ENCODE data around the gene PKN2. TPM values are rescaled to one million over a fixed set of nuclear protein-coding genes. Genes with fewer than 3 reads are reported as not detected.

The PKN2 gene
- 24.6 and 28.0 TPM in 2 replicates for total RNA-seq

GRCh38 chr1:88683541-88684481 lies at the start of gene PKN2:
Gene PKN2, plus strand, starts transcription at chr1:88684273. Its CDS starts 308 bp downstream, at chr1:88684581.
- intact Hi-C loops (cut with micrococcal nuclease): loop anchor here (1.0 to 10.0 kb wide), 6 partner anchors 23 to 1979 kb away; partner anchors contain the start of genes GTF2B, SH3GLB1 and ZNF326

GRCh38 chr1:88634538-88634937 lies 49.5 kb upstream of the PKN2 start:
- intact Hi-C loops (cut with micrococcal nuclease): no loop called here

GRCh38 chr1:88640060-88640459 lies 44.0 kb upstream of the PKN2 start:
- intact Hi-C loops (cut with micrococcal nuclease): no loop called here

GRCh38 chr1:88645886-88646285 lies 38.2 kb upstream of the PKN2 start:
- intact Hi-C loops (cut with micrococcal nuclease): no loop called here

- intact Hi-C loops (cut with micrococcal nuclease): no loop called here
Observed at GRCh38 chr1:88646476-88647248, 37.4 kb upstream of the PKN2 start.

- intact Hi-C loops (cut with micrococcal nuclease): no loop called here
Observed at GRCh38 chr1:88647249-88647645, 36.8 kb upstream of the PKN2 start.

GRCh38 chr1:88647749-88648415 lies 36.2 kb upstream of the PKN2 start:
- intact Hi-C loops (cut with micrococcal nuclease): no loop called here

GRCh38 chr1:88648706-88649105 lies 35.4 kb upstream of the PKN2 start:
- intact Hi-C loops (cut with micrococcal nuclease): no loop called here

- intact Hi-C loops (cut with micrococcal nuclease): no loop called here
Observed at GRCh38 chr1:88649932-88650331, 34.1 kb upstream of the PKN2 start.

GRCh38 chr1:88650676-88651418 lies 33.2 kb upstream of the PKN2 start:
- intact Hi-C loops (cut with micrococcal nuclease): no loop called here

- intact Hi-C loops (cut with micrococcal nuclease): loop anchor here (1.0 kb wide), 2 partner anchors 29 to 222 kb away; partner anchors contain the start of gene PKN2
Observed at GRCh38 chr1:88655140-88655539, 28.9 kb upstream of the PKN2 start.

- intact Hi-C loops (cut with micrococcal nuclease): loop anchor here (1.0 kb wide), 2 partner anchors 29 to 222 kb away; partner anchors contain the start of gene PKN2
Observed at GRCh38 chr1:88655685-88656299, 28.3 kb upstream of the PKN2 start.

GRCh38 chr1:88658419-88658818 lies 25.7 kb upstream of the PKN2 start:
- intact Hi-C loops (cut with micrococcal nuclease): no loop called here

GRCh38 chr1:88659552-88659951 lies 24.5 kb upstream of the PKN2 start:
- intact Hi-C loops (cut with micrococcal nuclease): no loop called here

GRCh38 chr1:88661188-88661587 lies 22.9 kb upstream of the PKN2 start:
- intact Hi-C loops (cut with micrococcal nuclease): loop anchor here (1.0 kb wide), 1 partner anchor 22 kb away; no protein-coding TSS in a partner anchor

GRCh38 chr1:88661951-88662699 lies 21.9 kb upstream of the PKN2 start:
- intact Hi-C loops (cut with micrococcal nuclease): loop anchor here (1.0 kb wide), 1 partner anchor 21 kb away; no protein-coding TSS in a partner anchor

- intact Hi-C loops (cut with micrococcal nuclease): no loop called here
Observed at GRCh38 chr1:88662723-88663122, 21.4 kb upstream of the PKN2 start.

GRCh38 chr1:88668405-88668804 lies 15.7 kb upstream of the PKN2 start:
- intact Hi-C loops (cut with micrococcal nuclease): no loop called here

GRCh38 chr1:88670462-88670861 lies 13.6 kb upstream of the PKN2 start:
- intact Hi-C loops (cut with micrococcal nuclease): no loop called here

Data from T-helper 2 cell treated with Interferon-gamma antibody and Interleukin-4, amounts not matched to agents 100 ng/mL and 5 ng/mL, for 36 hours (primary cell).